NCI-H69 (cell line): Measurements from ENCODE around the gene TLCD3A.
"Not testable (repeated sequence)": the region's sequence is repeated elsewhere in the genome, so short reads cannot be mapped to it uniquely, and the experiment has no call there.

Experiments used
- DNase-seq: peaks from one replicate; lab custom pipeline; 2025; lab: John Stamatoyannopoulos, UW

Gene TLCD3A

DNA sequence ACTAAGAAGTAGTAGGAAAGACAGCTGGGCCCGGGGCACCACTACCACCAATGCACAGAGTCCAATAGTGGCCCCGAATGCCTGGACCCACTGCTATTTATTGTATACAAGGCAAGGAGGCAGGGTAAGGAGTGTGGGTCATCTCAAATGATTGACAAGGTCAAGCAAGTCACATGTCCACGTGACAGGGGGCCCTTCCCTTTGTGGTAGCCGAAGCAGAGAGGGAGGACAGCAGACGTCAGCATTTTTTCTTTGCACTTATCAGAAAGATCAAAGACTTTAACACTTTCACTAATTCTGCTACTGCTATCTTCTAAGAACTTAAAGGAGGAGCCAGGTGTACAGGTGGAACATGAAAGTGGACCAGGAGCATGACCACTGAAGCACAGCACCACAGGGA lies 24.3 kb upstream of the TLCD3A start:
- no peak for DNase-seq

DNA sequence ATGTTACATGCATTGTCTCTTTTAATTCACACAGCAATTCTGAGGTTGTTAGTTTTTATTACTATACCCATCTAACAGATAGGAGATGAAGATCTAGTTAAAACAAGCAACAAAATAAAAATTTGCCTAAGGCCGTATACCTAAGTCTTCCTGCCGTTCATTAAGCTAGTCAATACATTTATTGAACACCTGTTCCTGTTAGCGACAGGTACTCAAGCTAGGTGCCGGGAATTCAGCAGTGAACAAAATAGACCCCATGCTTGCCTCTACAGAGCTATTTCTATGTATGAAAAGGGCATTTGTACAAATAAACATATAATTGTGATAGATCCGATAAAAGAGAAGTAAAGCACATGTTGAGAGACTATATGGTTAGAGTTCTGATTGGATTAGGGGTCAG lies 14.3 kb upstream of the TLCD3A start:
- peak; percentile 3 for DNase-seq

DNA sequence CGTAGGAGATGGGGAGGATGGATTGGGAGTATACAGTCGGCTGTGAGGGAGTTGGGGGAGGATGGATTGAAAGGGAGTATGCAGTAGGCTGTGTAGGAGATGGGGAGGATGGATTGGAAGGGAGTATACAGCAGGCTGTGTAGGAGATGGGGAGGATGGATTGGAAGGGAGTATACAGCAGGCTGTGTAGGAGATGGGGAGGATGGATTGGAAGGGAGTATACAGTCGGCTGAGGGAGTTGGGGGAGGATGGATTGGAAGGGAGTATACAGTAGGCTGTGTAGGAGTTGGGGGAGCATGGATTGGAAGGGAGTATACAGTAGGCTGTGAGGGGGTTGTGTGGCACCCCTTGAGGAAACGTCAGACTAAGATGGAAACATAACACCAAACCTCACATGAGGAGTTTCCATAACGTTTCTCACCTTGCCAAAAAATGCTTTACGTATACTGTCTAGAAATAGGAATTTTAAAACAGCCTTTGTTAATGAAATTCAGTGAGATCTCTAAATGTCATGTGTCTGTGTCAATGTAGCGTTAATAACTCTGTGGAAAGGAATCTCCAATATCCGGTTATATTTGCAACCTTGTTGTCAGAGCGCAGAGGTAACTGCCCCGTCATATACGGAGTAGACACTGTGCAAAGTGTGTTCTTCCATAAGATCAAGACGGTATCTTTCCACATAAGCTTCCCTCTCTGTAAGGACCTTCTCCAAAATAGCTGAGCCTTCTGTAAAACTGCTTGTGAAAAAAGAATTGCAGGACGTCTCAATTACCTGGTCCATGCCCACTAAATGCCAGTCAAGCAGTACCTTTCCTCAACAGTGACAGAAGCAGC lies 11.5 kb upstream of the TLCD3A start:
- DNase-seq: peak; percentile 40

DNA sequence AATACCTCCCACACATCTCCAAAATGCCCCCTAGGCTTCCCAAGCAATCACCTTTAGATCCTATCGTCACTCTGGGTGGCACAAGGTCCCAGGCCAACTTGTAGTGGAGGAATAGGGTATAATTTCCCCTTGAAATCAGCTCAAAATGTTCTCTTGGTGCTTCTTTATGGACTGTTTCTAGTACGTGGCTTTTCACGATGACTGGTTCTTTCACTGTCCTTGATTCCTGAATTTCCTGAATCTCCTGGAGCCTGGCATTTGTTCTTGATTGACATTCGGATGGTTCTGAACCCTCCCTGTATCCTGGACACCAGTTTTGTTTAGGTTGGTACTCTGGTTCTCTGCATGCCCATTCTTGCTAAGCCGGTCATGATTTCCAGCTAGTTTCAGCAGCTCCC lies 10.9 kb upstream of the TLCD3A start:
- DNase-seq: peak; percentile 19

DNA sequence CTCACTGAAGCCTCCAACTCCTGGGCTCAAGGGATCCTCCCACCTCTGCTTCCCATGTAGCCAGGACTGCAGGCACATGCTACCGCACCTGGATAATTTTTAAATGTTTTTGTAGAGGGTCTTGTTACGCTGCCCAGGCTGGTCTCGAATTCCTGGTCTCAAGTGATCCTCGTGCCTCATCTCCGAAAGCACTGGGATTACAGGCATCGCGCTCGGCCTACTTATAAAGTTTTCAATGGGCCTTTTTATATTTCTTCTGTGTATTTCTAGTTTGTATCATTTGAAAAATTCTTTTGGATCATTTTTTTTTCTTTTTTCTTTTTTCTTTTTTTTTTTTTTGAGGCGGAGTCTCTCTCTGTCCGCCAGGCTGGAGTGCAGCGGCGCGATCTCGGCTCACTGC lies 7.3 kb upstream of the TLCD3A start:
- DNase-seq: no peak

DNA sequence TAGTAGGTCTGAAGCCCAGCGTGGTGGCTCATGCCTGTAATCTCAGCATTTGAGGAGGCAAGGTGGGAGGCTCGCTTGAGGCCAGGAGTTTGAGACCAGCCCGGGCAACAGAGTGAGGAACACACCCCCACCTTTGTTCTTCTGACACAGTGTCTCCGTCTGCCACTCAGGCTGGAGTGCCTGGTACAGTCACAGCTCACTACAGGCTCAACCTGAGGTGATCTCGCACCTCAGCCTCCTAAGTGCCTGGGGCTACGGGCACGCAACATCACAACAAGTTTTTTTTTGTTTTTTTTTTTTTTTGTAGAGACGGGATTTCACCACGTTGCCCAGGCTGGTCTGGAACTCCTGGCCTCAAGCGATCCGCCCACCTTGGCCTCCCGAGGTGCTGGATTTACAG lies 6.7 kb upstream of the TLCD3A start:
- peak; percentile 42 for DNase-seq

DNA sequence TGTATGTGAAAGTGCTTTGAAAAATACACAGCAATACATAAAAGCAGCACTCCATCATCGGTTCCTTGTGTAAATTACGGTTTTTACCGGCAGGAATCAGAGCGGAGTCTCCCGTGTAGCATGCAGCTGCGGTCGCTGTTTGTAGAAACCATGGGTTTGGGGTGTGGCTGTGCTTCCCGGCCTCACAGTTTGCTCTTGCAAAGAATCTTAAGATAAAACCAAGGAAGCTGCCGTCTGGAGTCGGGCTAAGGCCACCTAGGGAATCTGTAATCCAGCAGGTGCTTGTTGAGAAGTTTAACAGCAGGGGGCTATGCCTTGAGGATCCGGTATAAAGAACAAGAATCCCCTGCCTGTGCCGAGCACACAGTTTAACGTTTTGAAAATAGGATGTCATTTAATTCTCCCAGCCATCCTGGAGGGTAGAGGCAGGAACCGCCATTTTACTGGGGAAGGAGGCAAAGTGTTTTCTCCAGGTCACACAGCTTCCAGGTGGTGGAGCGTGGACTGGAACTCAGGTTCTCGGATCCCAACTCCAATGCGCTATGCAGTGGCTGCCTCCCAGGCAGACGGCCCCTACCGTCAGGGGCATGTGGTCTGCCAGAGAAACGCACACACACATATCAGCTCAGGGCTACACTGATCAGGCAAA lies 6.0 kb upstream of the TLCD3A start:
- DNase-seq: peak; percentile 44

DNA sequence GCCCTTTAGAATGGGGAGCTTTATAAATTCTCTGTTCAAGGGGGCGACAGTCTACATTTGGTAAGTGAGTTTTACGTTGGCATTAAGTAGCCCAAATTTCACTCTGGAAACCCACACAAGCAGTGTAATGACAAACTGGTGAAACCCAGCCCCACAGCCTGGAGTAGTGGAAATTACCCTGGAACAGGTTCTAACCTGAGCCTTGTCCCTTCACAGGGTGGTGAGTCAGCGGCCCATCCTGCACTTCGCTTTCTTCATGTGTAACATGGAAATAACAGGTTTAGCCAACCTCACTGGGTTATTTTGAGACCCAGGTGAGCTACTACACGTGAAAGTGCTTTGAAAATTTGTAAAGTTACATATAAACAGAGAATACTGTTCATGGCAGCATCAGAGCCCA lies 3.5 kb upstream of the TLCD3A start:
- DNase-seq: no peak

DNA sequence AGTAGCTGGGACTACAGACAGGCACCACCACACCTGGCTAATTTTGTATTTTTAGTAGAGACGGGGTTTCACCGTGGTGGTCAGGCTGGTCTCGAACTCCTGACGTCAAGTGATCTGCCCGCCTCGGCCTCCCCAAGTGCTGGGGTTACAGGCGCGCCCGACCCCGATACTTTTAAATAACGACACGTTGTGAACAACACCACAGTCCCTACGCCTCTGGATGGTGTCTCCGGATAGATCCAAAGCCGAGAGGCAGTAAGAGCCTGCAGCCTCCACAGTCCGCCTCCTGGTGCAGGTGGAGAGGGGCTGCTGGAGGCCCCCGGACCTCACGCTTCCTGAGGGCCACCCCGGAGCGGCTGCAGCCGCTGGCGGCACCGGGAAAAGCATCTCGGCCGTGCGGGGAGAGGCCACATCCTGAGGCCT lies 741 bp upstream of the TLCD3A start:
- DNase-seq: no peak

DNA sequence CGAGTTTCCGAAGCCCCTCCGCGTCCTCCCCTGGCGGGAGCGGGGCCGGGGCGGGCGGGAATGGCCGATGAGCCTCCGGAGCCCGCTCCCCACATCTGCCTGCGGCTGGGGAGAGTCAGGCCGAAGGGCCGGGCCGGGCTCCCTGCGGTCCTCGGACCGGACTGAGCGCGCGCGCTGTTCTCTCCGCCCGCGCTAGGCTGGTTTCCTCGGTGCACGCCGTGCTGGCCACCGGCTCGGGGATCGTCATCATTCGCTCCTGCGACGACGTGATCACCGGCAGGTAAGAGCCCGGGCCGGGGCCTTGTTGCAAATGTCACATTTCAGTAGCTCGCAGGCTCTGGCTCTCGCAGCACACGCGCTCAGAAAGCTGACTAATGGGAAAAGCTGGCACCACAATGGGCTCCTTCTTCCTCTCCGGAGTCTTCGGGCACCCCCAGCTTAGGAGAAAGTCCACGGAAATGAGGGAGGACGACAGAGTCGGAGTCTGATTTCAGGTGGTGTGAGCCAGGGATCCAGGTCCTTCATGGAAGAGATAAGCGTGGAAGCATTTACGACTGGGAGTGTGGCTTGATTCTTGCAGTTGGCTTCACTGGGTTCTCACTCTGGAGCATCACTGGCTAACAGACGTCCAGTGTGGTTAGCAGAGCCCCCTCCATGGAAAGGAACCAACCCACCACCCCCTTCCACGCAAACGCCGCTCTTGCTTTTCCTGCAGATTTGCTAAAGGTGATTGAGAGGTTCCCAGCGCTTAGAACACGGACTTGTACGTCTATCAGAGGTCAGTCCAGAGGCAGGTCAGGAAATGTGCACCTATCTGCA lies 715 bp downstream of the TLCD3A start:
- peak; percentile 55 for DNase-seq

DNA sequence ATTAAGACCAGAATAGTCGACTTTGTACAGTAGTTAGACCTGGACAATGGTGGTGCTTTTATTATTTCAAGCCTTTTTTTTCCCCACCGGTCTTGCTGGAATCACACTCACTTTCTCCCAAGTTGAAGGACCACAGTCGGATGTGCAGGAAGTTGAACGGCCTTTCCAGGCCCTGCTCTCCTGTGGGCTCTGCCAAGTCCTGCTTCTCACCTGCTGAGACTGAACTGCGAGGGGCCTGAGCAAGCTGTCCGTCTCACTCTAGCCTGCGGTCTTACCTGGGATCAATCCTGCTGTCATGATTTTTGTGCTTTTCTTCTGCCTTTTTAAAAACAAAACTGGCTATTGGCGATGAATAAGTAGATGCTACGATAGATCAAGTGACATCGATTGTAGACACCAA lies 1.3 kb downstream of the TLCD3A start:
- DNase-seq: peak; percentile 43

DNA sequence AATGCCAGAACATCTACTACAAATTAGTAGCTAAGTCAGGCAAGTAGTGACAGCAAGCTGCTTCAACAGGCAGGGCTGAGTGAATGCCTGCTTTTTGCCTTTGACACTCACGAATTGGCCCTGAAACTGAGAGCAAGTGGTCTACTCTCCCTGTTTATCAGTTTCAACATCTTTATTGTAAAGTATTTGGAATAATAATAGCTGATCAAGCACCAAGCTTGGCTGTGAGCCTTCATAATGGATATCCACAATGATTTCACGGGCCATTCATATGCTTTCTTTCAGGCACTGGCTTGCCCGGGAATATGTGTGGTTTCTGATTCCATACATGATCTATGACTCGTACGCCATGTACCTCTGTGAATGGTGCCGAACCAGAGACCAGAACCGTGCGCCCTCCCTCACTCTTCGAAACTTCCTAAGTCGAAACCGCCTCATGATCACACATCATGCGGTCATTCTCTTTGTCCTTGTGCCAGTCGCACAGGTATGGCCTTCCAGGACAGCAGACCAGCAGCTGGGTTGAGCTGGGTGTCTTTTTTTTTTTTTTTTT lies 5.2 kb downstream of the TLCD3A start:
- no peak for DNase-seq

DNA sequence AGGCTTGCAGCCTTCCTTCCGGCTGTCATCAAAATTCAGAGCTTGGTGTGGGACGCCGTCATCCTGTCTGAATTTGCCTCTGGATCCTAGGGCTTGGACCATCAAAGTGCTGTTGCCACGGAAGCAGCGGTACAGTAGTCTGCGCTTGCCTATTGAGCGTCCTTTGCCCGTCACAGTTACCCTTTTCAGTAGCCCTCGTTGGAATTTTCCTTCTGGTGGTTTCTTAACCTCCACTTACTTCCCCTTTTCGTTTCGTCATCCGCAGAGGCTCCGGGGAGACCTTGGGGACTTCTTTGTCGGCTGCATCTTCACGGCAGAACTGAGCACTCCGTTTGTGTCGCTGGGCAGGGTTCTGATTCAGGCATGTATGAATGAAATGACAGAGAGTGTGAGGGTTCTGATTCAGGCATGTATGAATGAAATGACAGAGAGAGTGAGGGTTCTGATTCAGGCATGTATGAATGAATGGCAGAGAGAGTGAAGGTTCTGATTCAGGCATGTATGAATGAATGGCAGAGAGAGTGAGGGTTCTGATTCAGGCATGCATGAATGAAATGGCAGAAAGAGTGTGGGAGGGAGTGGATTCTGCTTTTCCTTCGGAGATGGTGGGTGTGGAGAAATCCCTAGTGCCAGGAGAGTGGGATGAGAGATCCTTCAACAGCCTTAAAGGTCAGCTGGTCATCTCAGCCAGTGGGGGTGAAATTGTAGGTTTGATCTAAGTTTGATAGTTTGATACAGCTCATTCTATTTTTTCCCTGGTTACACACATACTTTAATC lies 8.0 kb downstream of the TLCD3A start:
- DNase-seq: no peak

DNA sequence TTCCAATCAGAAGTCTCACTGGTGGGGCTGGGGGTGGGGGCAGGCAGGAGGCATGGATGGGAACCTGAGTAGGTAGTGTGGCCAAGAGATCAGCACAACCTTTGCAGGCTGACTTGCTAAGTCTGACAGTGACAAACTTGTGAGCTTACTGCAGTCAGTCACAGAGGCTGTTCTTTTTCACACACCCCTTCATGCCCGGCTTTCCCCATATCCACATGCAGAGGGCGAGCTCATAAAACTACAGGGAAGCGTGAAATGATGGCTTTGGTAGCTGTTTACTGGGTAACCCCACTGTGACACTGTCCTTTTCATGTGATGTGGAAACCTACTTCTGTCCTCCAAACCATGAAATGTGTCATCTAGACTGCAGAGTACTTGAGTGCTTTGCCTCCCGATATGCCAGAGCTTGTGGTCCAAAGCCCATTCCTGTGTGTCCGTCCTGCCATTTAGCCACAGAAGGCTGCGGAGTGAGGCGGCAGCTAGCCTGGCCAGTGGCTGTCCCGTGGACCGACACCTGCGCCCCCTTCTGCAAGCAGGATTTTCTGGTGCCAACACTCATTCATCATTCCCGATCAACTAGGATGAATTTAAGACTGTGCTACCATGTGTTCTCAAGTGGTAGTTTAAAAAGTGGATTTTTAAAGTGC lies 9.9 kb downstream of the TLCD3A start:
- no peak for DNase-seq

DNA sequence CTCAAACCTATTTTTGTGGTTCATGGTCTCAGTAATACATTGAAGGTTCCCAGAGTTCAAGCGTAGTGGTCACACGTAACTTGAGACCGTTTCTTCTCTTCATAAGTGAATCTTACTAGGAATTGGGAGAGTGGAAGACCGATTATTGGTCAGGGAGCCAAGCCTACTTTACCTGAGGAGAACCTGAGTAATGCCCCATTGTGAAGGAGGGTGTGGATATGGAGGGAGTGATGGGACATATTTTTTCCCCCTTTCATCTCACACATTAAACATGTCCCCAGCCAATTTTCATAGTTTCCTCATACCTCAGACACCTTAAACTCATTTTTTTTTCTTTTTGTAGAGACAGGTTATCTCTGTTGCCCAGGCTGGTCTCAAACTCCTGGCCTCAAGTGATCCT lies 10.7 kb downstream of the TLCD3A start:
- DNase-seq: no peak

DNA sequence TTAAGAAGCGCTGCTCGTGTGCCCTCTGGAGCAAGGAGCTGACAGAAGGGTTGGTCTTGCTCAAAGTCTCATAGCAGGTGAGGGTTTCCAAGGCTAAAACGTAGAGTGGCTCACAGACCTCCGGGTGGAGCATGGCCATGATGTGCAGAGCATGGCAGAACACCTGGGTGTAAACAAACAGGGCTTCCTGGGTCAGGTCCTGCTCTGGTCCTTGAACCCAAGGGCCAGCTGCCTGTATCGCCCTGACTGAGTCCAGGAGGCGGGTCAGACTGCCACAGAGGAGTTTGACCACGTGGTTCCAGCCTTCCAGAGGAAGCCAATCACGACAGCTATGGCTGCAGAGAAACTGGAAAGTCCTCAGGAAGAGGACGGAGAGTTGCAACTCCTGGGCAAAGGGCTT lies 12.5 kb downstream of the TLCD3A start:
- no peak for DNase-seq

DNA sequence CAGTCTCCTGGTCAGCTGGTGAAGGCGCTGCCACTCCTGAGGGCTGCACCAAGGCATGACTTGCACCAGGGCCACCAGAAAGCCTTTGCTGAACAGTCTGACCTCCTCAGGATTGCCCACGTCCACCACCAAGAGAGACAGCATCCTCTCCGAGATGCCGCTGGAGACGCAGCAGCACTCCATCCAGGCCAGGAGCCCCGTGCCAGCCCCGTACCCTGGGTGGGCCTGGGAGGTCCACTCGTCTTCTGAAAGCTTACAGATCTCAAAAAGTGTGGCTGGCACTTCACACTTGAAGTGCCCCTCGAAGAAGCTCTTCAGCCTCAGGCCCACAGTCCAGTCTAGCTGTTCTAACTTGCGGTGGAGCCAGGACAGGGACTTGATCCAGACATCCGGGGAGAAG lies 13.0 kb downstream of the TLCD3A start:
- no peak for DNase-seq

DNA sequence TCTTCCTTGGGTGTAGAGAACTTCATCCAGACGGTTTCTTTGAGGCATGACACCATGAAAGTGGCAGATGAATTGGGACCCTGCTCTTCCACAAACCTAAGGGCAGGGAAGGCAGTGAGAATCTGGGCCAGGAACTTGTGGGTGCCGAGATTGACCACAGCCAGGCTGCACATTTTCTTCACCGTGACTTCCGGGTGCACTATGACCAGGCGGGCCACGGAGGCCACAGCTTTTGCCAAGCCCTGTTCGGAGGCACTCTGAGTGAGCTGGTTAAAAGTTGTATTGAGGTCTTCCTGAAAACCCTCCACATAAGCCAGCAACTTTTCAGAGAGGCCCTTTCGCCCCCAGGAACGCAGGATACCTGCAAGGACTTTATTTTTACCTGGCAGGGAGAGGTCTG lies 13.8 kb downstream of the TLCD3A start:
- DNase-seq: no peak

DNA sequence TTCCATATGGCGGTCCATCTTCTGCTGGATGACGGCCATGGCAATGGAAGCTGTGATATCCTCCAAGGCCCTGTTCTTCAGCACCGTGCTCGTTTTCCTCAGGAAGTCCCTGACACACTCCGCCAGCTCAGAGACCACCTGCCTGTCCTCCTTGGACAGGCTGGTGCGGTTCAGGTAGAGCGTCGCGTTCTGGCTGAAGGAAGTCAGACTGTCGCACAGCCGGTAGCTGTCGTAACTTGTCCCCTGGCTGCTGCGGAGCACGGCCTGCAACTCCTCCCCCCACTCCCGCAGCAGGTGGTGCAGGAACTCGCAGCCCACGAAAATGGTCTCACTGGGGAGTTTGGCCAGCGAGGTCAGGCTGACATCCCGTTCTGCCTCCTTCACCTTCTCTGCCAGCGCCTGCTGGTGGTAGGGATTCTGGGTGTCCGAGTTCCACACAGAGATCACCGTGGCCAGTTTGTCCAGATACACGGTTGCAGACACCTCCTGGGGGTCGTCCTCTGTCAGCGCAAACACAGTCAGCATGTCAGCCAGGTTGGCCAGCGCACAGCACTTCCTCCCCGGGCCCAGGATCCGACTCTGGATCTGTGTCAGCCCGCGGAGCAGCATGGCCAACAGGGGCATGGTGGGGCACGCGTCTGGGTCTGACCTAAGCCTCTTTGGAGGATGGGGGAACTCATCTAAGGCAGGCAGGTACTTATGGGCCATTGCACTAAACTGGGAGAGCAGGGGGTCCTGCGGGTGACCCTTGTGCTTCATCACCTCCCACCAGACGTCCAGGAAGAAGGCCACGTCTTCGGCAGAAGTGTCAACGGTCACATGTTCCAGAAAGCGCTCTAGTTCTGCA lies 14.6 kb downstream of the TLCD3A start:
- no peak for DNase-seq

DNA sequence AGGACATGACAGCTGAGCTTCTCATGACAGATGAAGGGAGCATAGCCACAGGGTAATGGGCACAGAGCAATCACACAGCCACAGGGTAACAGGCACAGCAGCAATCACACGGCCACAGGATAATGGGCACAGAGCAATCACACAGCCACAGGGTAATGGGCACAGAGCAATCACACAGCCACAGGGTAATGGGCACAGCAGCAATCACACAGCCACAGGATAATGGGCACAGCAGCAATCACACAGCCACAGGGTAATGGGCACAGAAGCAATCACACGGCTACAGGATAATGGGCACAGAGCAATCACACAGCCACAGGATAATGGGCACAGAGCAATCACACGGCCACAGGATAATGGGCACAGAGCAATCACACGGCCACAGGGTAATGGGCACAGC lies 16.2 kb downstream of the TLCD3A start:
- not testable (repeated sequence) for DNase-seq
